ENCODE results near the gene DNAJC5G. TPM values are rescaled to one million over a fixed set of nuclear protein-coding genes. Genes with fewer than 3 reads are reported as not detected.

DNAJC5G gene
- total RNA-seq, 1 donor from 2014 or later = not detected

DNA sequence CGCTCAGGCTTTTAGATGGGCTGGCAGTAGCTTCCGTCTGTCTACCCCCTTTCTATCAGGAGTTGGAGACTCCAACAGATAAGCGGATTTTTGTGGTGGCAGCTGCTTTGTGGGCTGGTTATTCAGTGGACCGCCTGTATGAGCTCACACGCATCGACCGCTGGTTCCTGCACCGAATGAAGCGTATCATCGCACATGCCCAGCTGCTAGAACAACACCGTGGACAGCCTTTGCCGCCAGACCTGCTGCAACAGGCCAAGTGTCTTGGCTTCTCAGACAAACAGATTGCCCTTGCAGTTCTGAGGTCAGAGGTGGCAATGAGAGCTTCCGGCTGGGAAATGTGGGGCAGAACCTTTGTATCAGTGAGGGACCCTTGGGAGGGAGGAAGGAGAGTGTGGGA lies 43.3 kb upstream of the DNAJC5G start:
- Mint-ChIP-seq H3K9me3 (no peaks in the 10 kb centered on the region), H3K27ac (no peak overlapping the region), H3K36me3 (peaks cover 28% of the 10 kb centered on the region), H3K27me3 (ENCODE audit: insufficient read depth, low read depth) (peaks cover 5% of the 10 kb centered on the region), H3K4me3 (no peak overlapping the region), H3K4me1 (no peaks in the 10 kb centered on the region)
- DNase-seq (ENCODE audit: low spot score) = no peak
- Histone ChIP-seq H3K4me2 (no peak overlapping the region), H3K9me3 (ENCODE audit: low read depth) (no peaks in the 10 kb centered on the region), H3K4me1 (no peaks in the 10 kb centered on the region), H3K9ac (no peak overlapping the region), H3F3A (ENCODE audit: low read depth) (no peaks in the 10 kb centered on the region), H3K4me3 (no peak overlapping the region), H2AFZ (replicated peaks) (no peak overlapping the region), H3K79me2 (ENCODE audit: low read depth) (no peaks in the 10 kb centered on the region), H4K20me1 (ENCODE audit: low read depth) (no peaks in the 10 kb centered on the region), H3K27me3 (no peaks in the 10 kb centered on the region), H3K27ac (no peak overlapping the region), H3K36me3 (peaks cover 12% of the 10 kb centered on the region)
- TF ChIP-seq, protein P1, sequence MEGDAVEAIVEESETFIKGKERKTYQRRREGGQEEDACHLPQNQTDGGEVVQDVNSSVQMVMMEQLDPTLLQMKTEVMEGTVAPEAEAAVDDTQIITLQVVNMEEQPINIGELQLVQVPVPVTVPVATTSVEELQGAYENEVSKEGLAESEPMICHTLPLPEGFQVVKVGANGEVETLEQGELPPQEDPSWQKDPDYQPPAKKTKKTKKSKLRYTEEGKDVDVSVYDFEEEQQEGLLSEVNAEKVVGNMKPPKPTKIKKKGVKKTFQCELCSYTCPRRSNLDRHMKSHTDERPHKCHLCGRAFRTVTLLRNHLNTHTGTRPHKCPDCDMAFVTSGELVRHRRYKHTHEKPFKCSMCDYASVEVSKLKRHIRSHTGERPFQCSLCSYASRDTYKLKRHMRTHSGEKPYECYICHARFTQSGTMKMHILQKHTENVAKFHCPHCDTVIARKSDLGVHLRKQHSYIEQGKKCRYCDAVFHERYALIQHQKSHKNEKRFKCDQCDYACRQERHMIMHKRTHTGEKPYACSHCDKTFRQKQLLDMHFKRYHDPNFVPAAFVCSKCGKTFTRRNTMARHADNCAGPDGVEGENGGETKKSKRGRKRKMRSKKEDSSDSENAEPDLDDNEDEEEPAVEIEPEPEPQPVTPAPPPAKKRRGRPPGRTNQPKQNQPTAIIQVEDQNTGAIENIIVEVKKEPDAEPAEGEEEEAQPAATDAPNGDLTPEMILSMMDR (IDR thresholded peaks at IDR 0.05) = no peak
- TF ChIP-seq EZH2 (IDR thresholded peaks at IDR 0.05) = no peak
- no peak for TF ChIP-seq EZH2phosphoT487 (IDR thresholded peaks at IDR 0.05)

- no peak for DNase-seq (ENCODE audit: low spot score)
- Histone ChIP-seq H3K9ac (no peak overlapping the region), H3K27me3 (no peaks in the 10 kb centered on the region), H2AFZ (replicated peaks) (no peak overlapping the region), H3F3A (ENCODE audit: low read depth) (no peaks in the 10 kb centered on the region), H3K36me3 (peaks cover 1% of the 10 kb centered on the region), H3K4me1 (no peaks in the 10 kb centered on the region), H4K20me1 (ENCODE audit: low read depth) (no peaks in the 10 kb centered on the region), H3K79me2 (ENCODE audit: low read depth) (no peaks in the 10 kb centered on the region), H3K9me3 (ENCODE audit: low read depth) (no peaks in the 10 kb centered on the region), H3K4me2 (no peak overlapping the region), H3K4me3 (no peak overlapping the region), H3K27ac (no peak overlapping the region)
- Mint-ChIP-seq H3K27me3 (ENCODE audit: insufficient read depth, low read depth) (peaks cover 5% of the 10 kb centered on the region), H3K4me3 (no peak overlapping the region), H3K36me3 (peaks cover 28% of the 10 kb centered on the region), H3K9me3 (no peaks in the 10 kb centered on the region), H3K4me1 (no peaks in the 10 kb centered on the region), H3K27ac (no peak overlapping the region)
- TF ChIP-seq EZH2phosphoT487 (IDR thresholded peaks at IDR 0.05) (no peak), EZH2 (IDR thresholded peaks at IDR 0.05) (no peak)
- TF ChIP-seq, protein P1 (IDR thresholded peaks at IDR 0.05) = no peak
Observed at GRCh38 chr2:27233341-27233740, 41.9 kb upstream of the DNAJC5G start.

- Histone ChIP-seq H3K9ac (no peak overlapping the region), H3K4me3 (no peak overlapping the region), H3K36me3 (no peaks in the 10 kb centered on the region), H4K20me1 (ENCODE audit: low read depth) (no peaks in the 10 kb centered on the region), H3F3A (ENCODE audit: low read depth) (no peaks in the 10 kb centered on the region), H3K4me2 (no peak overlapping the region), H3K4me1 (no peaks in the 10 kb centered on the region), H3K27ac (no peak overlapping the region), H2AFZ (replicated peaks) (no peak overlapping the region), H3K27me3 (no peaks in the 10 kb centered on the region), H3K79me2 (ENCODE audit: low read depth) (no peaks in the 10 kb centered on the region), H3K9me3 (ENCODE audit: low read depth) (no peaks in the 10 kb centered on the region)
- Mint-ChIP-seq H3K27ac (no peak overlapping the region), H3K36me3 (peaks cover 40% of the 10 kb centered on the region), H3K4me3 (no peak overlapping the region), H3K4me1 (no peaks in the 10 kb centered on the region), H3K27me3 (ENCODE audit: insufficient read depth, low read depth) (peaks cover 3% of the 10 kb centered on the region), H3K9me3 (no peaks in the 10 kb centered on the region)
- no peak for DNase-seq (ENCODE audit: low spot score)
- TF ChIP-seq EZH2phosphoT487 (IDR thresholded peaks at IDR 0.05) (no peak), EZH2 (IDR thresholded peaks at IDR 0.05) (no peak)
- TF ChIP-seq, protein P1 (IDR thresholded peaks at IDR 0.05) = no peak
Observed at GRCh38 chr2:27236136-27236535, 39.1 kb upstream of the DNAJC5G start.

All from neural progenitor cell (in vitro differentiated cells).